K562 (cell line): ENCODE results near the gene DNAJC12. TPM values are rescaled to one million over a fixed set of nuclear protein-coding genes. Genes with fewer than 3 reads are reported as not detected.
A peak's percentile ranks its signal among the peaks of the same experiment; 100 is the strongest.

Experiments
- CREM ChIP-seq: IDR thresholded peaks from 2 replicates; pipeline ENCODE4 v1.6.1; 2014; ENCODE audit warnings: antibody characterized with exemption, low read depth
- DMBX1 ChIP-seq: fragments of 250-450 bp; sonication (Bioruptor Pico); IDR thresholded peaks from 2 replicates; pipeline ENCODE4 v1.8.0; 2022; ENCODE audit warnings: inconsistent platforms, mild to moderate bottlenecking, moderate library complexity, borderline replicate concordance
- EP300 ChIP-seq: IDR thresholded peaks from 2 replicates; pipeline ENCODE4 v1.6.1; 2012; ENCODE audit warnings: low read length, improper control_type of control experiment
- ESRRA ChIP-seq: fragments of 450-650 bp; IDR thresholded peaks from 2 replicates; pipeline ENCODE4 v1.6.1; 2014; ENCODE audit warnings: low read depth, mild to moderate bottlenecking, moderate library complexity, borderline replicate concordance
- MEIS2 ChIP-seq: fragments of 450-650 bp; IDR thresholded peaks from 2 replicates; pipeline ENCODE4 v1.6.1; 2014; ENCODE audit warnings: mild to moderate bottlenecking; ENCODE audit not compliant: partially characterized antibody
- RAD21 ChIP-seq, 2 experiments: fragments of 250-450 bp in 1 of 2; fragments of 450-650 bp in 1 of 2; sonication (Bioruptor Pico) in 1 of 2; formaldehyde crosslinking in 1 of 2; IDR thresholded peaks in 1 of 2; conservative IDR thresholded peaks in 1 of 2; 2 replicates each; pipeline versions ENCODE4 v1.4.0 to v1.8.0; 2020 to 2022; ENCODE audit warnings: mild to moderate bottlenecking in 2 of 2, moderate library complexity in 1 of 2
- ZNF445 ChIP-seq: fragments of 250-450 bp; sonication (Bioruptor Pico); IDR thresholded peaks from 2 replicates; pipeline ENCODE4 v1.4.0; 2020; ENCODE audit warnings: low read depth, mild to moderate bottlenecking, moderate library complexity
- polyA plus RNA-seq, 8 experiments: library from polyadenylated mRNA; depleted of rRNA in 4 of 8; stranded (reverse) in 5 of 8; unstranded in 3 of 8; fragments of >200 nt; fragmentation: Nextera tagmentation in 2 of 8; fragmentation: Illumina TruSeq in 1 of 8; extraction: Ambion mirVana in 2 of 8; extraction: Trizol in 1 of 8; gene quantifications; 2 replicates each; pipeline versions ENCODE4 v1.2.1 to v1.2.3, GENCODE V29; 2011 to 2014; ENCODE audit warnings: inconsistent platforms in 1 of 8, missing spikeins in 1 of 8
- total RNA-seq, 7 experiments: library from RNA; depleted of rRNA in 6 of 7; stranded (reverse); fragments of >200 nt in 6 of 7; fragmentation: Illumina TruSeq in 2 of 7; extraction: Trizol in 2 of 7; gene quantifications; 2 replicates each; pipeline versions ENCODE4 v1.2.1 to v1.2.3, GENCODE V29; 2011 to 2021; ENCODE audit warnings: low replicate concordance in 1 of 7
- TF ChIP-seq, protein P1 (sequence below): sonication (generic); formaldehyde crosslinking; IDR thresholded peaks from 2 replicates; pipeline ENCODE4 v1.8.0; 2023; ENCODE audit warnings: mild to moderate bottlenecking, missing genetic modification reagents
- TF ChIP-seq, protein P2 (sequence below): fragments of 450-650 bp; IDR thresholded peaks from 2 replicates; pipeline ENCODE4 v1.6.1; 2016; ENCODE audit warnings: missing biosample characterization, missing genetic modification characterization
- TF ChIP-seq, protein P3 (sequence below), 2 experiments: fragments of 450-650 bp; IDR thresholded peaks; 2 replicates each; pipeline ENCODE4 v1.6.1; 2016; ENCODE audit warnings: mild to moderate bottlenecking in 2 of 2, borderline replicate concordance in 1 of 2, low read depth in 1 of 2, moderate library complexity in 1 of 2

The DNAJC12 gene
- total and polyA plus RNA-seq, 9 of the 15 experiments (the other 6 are each of a cell fraction or from before 2014, with no cell fraction given): 7.4 to 95.9 (median 68.5) TPM

DNA sequence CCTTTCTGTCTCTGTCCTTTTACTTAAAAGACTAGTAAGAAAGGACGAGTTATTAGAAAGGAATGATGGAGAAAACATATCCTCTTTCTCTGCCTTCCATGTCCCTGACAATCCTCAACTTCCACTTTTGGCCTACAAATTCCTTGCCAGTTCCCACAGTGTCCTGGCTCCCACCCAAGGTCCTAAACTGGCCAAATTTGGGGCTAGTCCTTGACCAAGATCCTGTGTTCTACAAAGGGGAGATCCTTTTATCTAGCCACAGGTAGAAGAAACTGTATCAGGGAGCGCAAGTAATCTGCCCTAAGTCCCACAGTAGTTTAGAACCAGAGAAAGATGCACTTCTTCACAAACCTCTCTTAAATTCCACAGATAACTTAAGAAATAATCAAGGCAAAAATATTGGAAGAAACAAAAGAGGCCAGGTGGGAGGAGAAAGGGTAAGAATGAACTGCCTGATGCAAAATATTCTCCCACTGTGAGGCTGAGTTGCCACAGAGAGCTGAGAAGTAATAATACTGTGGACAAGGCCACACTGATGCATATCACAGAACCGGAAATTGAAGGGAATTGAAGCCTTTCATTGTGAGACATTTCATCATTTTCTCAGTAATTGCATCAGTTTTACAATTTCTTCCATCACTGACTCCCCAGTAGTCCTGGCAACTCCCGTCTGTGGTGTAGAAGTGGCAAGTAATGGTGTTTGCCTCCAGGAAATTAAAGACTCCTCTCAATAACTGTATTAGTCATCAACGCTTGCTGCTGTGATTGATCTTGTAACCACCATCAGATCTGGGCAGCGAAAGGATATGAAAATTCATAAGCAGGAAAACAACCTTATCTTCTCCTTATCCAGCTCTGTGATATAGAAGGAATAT, 47.2 kb downstream of the DNAJC12 start (continued):
- TF ChIP-seq MEIS2 (peak; percentile 55), ESRRA (peak; percentile 32; the same call in 1 of the 2 replicates), ZNF445 (CRISPR knock-in tag) (no peak), CREM (peak; percentile 45; the same call in 1 of the 2 replicates), DMBX1 (CRISPR knock-in tag) (0 out of 2 replicates have a peak, but pooled peaks have one; percentile 31), EP300 (peak; percentile 93), RAD21 (CRISPR knock-in tag; conservative IDR thresholded peaks at IDR 0.05 in 1 of 2, IDR thresholded peaks at IDR 0.05 in 1 of 2) (peak in 1 of 2 experiments; percentile 52; a peak in 2 of 4 replicates)
- TF ChIP-seq, protein P1, sequence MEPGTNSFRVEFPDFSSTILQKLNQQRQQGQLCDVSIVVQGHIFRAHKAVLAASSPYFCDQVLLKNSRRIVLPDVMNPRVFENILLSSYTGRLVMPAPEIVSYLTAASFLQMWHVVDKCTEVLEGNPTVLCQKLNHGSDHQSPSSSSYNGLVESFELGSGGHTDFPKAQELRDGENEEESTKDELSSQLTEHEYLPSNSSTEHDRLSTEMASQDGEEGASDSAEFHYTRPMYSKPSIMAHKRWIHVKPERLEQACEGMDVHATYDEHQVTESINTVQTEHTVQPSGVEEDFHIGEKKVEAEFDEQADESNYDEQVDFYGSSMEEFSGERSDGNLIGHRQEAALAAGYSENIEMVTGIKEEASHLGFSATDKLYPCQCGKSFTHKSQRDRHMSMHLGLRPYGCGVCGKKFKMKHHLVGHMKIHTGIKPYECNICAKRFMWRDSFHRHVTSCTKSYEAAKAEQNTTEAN: no peak
- TF ChIP-seq, protein P2, sequence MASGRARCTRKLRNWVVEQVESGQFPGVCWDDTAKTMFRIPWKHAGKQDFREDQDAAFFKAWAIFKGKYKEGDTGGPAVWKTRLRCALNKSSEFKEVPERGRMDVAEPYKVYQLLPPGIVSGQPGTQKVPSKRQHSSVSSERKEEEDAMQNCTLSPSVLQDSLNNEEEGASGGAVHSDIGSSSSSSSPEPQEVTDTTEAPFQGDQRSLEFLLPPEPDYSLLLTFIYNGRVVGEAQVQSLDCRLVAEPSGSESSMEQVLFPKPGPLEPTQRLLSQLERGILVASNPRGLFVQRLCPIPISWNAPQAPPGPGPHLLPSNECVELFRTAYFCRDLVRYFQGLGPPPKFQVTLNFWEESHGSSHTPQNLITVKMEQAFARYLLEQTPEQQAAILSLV: peak; percentile 97
- TF ChIP-seq, protein P3, sequence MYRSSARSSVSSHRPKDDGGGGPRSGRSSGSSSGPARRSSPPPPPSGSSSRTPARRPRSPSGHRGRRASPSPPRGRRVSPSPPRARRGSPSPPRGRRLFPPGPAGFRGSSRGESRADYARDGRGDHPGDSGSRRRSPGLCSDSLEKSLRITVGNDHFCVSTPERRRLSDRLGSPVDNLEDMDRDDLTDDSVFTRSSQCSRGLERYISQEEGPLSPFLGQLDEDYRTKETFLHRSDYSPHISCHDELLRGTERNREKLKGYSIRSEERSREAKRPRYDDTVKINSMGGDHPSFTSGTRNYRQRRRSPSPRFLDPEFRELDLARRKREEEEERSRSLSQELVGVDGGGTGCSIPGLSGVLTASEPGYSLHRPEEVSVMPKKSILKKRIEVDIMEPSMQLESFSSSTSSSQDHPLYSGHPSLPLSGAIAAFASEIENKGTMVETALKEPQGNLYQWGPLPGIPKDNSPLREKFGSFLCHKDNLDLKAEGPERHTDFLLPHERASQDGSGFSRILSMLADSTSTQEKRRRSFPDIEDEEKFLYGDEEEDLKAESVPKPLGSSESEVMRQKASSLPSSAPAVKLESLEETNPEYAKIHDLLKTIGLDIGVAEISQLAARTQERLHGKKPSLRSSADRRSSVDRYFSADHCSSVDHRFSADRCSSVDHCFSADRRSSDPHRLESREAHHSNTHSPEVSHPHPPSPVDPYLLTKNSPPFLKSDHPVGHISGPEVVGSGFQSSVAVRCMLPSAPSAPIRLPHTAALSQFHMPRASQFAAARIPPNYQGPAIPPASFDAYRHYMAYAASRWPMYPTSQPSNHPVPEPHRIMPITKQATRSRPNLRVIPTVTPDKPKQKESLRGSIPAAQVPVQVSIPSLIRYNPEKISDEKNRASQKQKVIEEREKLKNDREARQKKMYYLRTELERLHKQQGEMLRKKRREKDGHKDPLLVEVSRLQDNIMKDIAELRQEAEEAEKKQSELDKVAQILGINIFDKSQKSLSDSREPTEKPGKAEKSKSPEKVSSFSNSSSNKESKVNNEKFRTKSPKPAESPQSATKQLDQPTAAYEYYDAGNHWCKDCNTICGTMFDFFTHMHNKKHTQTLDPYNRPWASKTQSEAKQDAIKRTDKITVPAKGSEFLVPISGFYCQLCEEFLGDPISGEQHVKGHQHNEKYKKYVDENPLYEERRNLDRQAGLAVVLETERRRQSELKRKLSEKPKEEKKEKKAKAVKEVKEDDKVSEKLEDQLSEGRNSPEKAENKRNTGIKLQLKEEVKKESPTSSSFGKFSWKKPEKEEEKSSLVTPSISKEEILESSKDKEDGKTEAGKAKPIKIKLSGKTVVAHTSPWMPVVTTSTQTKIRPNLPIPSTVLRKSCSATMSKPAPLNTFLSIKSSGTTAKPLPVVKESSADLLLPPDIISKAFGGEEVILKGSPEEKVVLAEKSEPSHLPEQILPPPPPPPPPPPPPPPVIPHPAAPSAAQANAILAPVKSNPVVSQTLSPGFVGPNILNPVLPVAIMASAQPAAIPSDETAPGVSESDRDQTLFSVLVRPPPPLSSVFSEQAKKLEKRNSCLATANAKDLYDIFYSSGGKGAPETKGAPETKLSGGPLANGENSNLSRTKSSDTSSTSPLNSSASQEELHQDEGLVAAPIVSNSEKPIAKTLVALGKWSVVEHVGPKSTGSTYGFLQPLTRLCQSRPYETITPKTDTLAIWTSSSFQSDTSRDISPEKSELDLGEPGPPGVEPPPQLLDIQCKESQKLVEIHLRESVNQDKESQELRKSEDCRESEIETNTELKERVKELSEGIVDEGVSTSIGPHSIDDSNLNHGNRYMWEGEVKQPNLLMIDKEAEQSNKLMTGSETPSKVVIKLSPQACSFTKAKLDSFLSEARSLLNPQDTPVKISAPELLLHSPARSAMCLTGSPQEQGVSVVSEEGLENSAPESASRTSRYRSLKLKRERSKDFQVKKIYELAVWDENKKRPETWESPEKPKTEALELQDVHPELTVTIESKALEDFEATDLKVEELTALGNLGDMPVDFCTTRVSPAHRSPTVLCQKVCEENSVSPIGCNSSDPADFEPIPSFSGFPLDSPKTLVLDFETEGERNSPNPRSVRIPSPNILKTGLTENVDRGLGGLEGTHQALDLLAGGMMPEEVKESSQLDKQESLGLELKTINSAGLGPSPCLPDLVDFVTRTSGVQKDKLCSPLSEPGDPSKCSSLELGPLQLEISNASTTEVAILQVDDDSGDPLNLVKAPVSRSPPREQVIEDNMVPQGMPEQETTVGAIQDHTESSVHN (IDR thresholded peaks at IDR 0.05; ENCODE audit: borderline replicate concordance in 1 of 2, low read depth in 1 of 2): peak in 1 of 2 experiments; percentile 17; a peak in 1 of 4 replicates
